ENCODE data around the gene DCP1B.

The DCP1B gene

GRCh38 chr12:1972856-1973317, 31.4 kb downstream of the DCP1B start:
- Histone ChIP-seq H3K27ac (no peak overlapping the region), H3K9ac (ENCODE audit: insufficient read length) (no peak overlapping the region)
- TF ChIP-seq EZH2 (IDR thresholded peaks at IDR 0.05) (no peak), FOXP2 (optimal IDR thresholded peaks at IDR 0.05; ENCODE audit: control extremely low read depth, extremely low read length, insufficient read depth) (no peak), POLR2AphosphoS5 (IDR thresholded peaks at IDR 0.05; ENCODE audit: borderline replicate concordance, low read depth, low read length) (no peak)

GRCh38 chr12:1972260-1972659, 32.0 kb downstream of the DCP1B start:
- Histone ChIP-seq H3K36me3 (ENCODE audit: insufficient read depth, low read length) (no peaks in the 10 kb centered on the region), H3K9ac (ENCODE audit: insufficient read length) (no peak overlapping the region), H3K4me3 (no peak overlapping the region), H3K9me3 (ENCODE audit: low read depth, low read length) (no peaks in the 10 kb centered on the region), H3K27ac (no peak overlapping the region)
- TF ChIP-seq POLR2AphosphoS5 (IDR thresholded peaks at IDR 0.05; ENCODE audit: borderline replicate concordance, low read depth, low read length): no peak
- TF ChIP-seq EZH2 (IDR thresholded peaks at IDR 0.05): no peak
- no peak for TF ChIP-seq FOXP2 (optimal IDR thresholded peaks at IDR 0.05; ENCODE audit: control extremely low read depth, extremely low read length, insufficient read depth)
- no peak for DNase-seq (ENCODE audit: low read depth, low spot score)

More at GRCh38 chr12:1972856-1973317, 31.4 kb downstream of the DCP1B start:
- Histone ChIP-seq H3K4me3 (no peak overlapping the region), H3K36me3 (ENCODE audit: insufficient read depth, low read length) (no peaks in the 10 kb centered on the region), H3K9me3 (ENCODE audit: low read depth, low read length) (no peaks in the 10 kb centered on the region)
- no peak for DNase-seq (ENCODE audit: low read depth, low spot score)

- DNase-seq (ENCODE audit: low read depth, low spot score): no peak
- H3K9me3 ChIP-seq (ENCODE audit: low read depth, low read length): no peaks in the 10 kb centered on the region
- no peak overlapping the region for H3K4me3 ChIP-seq
- H3K27ac ChIP-seq: no peak overlapping the region
- TF ChIP-seq FOXP2 (optimal IDR thresholded peaks at IDR 0.05; ENCODE audit: control extremely low read depth, extremely low read length, insufficient read depth) (no peak), EZH2 (IDR thresholded peaks at IDR 0.05) (no peak), POLR2AphosphoS5 (IDR thresholded peaks at IDR 0.05; ENCODE audit: borderline replicate concordance, low read depth, low read length) (no peak)
- peaks cover 6% of the 10 kb centered on the region; the same call in 1 of the 2 replicates for H3K36me3 ChIP-seq (ENCODE audit: insufficient read depth, low read length)
- H3K9ac ChIP-seq (ENCODE audit: insufficient read length): no peak overlapping the region
Observed at GRCh38 chr12:1970331-1970900, 33.8 kb downstream of the DCP1B start.

GRCh38 chr12:1966561-1967226, 37.6 kb downstream of the DCP1B start:
- TF ChIP-seq FOXP2 (optimal IDR thresholded peaks at IDR 0.05; ENCODE audit: control extremely low read depth, extremely low read length, insufficient read depth) (no peak), POLR2AphosphoS5 (IDR thresholded peaks at IDR 0.05; ENCODE audit: borderline replicate concordance, low read depth, low read length) (no peak), EZH2 (IDR thresholded peaks at IDR 0.05) (no peak)
- Histone ChIP-seq H3K27ac (no peak overlapping the region), H3K4me3 (no peak overlapping the region), H3K9ac (ENCODE audit: insufficient read length) (no peak overlapping the region), H3K36me3 (ENCODE audit: insufficient read depth, low read length) (peaks cover 17% of the 10 kb centered on the region; the same call in 1 of the 2 replicates), H3K9me3 (ENCODE audit: low read depth, low read length) (no peaks in the 10 kb centered on the region)
- DNase-seq (ENCODE audit: low read depth, low spot score): no peak

GRCh38 chr12:1965916-1966315, 38.3 kb downstream of the DCP1B start:
- H3K9me3 ChIP-seq (ENCODE audit: low read depth, low read length): no peaks in the 10 kb centered on the region
- no peak overlapping the region for H3K27ac ChIP-seq
- no peak overlapping the region for H3K4me3 ChIP-seq
- no peak overlapping the region for H3K9ac ChIP-seq (ENCODE audit: insufficient read length)
- TF ChIP-seq EZH2 (IDR thresholded peaks at IDR 0.05) (no peak), POLR2AphosphoS5 (IDR thresholded peaks at IDR 0.05; ENCODE audit: borderline replicate concordance, low read depth, low read length) (no peak), FOXP2 (optimal IDR thresholded peaks at IDR 0.05; ENCODE audit: control extremely low read depth, extremely low read length, insufficient read depth) (no peak)
- no peak for DNase-seq (ENCODE audit: low read depth, low spot score)
- H3K36me3 ChIP-seq (ENCODE audit: insufficient read depth, low read length): peaks cover 17% of the 10 kb centered on the region; the same call in 1 of the 2 replicates

GRCh38 chr12:1962051-1963020, 41.9 kb downstream of the DCP1B start:
- H3K4me3 ChIP-seq: no peak overlapping the region
- DNase-seq (ENCODE audit: low read depth, low spot score): no peak
- no peak overlapping the region for H3K27ac ChIP-seq
- TF ChIP-seq FOXP2 (optimal IDR thresholded peaks at IDR 0.05; ENCODE audit: control extremely low read depth, extremely low read length, insufficient read depth) (no peak), EZH2 (IDR thresholded peaks at IDR 0.05) (no peak), POLR2AphosphoS5 (IDR thresholded peaks at IDR 0.05; ENCODE audit: borderline replicate concordance, low read depth, low read length) (no peak)
- peaks cover 17% of the 10 kb centered on the region; the same call in 1 of the 2 replicates for H3K36me3 ChIP-seq (ENCODE audit: insufficient read depth, low read length)
- no peaks in the 10 kb centered on the region for H3K9me3 ChIP-seq (ENCODE audit: low read depth, low read length)
- no peak overlapping the region for H3K9ac ChIP-seq (ENCODE audit: insufficient read length)

- Histone ChIP-seq H3K36me3 (ENCODE audit: insufficient read depth, low read length) (peaks cover 14% of the 10 kb centered on the region), H3K9ac (ENCODE audit: insufficient read length) (no peak overlapping the region), H3K9me3 (ENCODE audit: low read depth, low read length) (no peaks in the 10 kb centered on the region), H3K4me3 (no peak overlapping the region), H3K27ac (no peak overlapping the region)
- no peak for DNase-seq (ENCODE audit: low read depth, low spot score)
- TF ChIP-seq FOXP2 (optimal IDR thresholded peaks at IDR 0.05; ENCODE audit: control extremely low read depth, extremely low read length, insufficient read depth) (no peak), POLR2AphosphoS5 (IDR thresholded peaks at IDR 0.05; ENCODE audit: borderline replicate concordance, low read depth, low read length) (no peak), EZH2 (IDR thresholded peaks at IDR 0.05) (no peak)
Observed at GRCh38 chr12:1956716-1957115, 47.5 kb downstream of the DCP1B start.

Measured in SK-N-MC (cell line).